Immature natural killer cell (primary cell): ENCODE results near the gene HOXA6. TPM values are rescaled to one million over a fixed set of nuclear protein-coding genes. Genes with fewer than 3 reads are reported as not detected.

ENCODE experiments used
- DNase-seq, 3 donors: peaks; one replicate each; pipeline ENCODE4 v3.0.0; 2022; ENCODE audit warnings: mixed read lengths in 1 of 3
- H3K27ac Mint-ChIP-seq, 6 donors: one replicate each; pipeline ENCODE4 v1.8.0; 2020; ENCODE audit warnings: mixed read lengths in 6 of 6, mild to moderate bottlenecking in 5 of 6, inconsistent platforms in 4 of 6, moderate library complexity in 3 of 6
- H3K27me3 Mint-ChIP-seq, 3 donors: one replicate each; pipeline ENCODE4 v1.8.0; 2020 to 2021; ENCODE audit warnings: low read depth in 3 of 3, mild to moderate bottlenecking in 3 of 3, mixed read lengths in 3 of 3, moderate library complexity in 3 of 3, inconsistent platforms in 1 of 3
- H3K36me3 Mint-ChIP-seq, 3 donors: one replicate each; pipeline ENCODE4 v1.8.0; 2020; ENCODE audit warnings: mixed read lengths in 3 of 3, inconsistent platforms in 2 of 3, mild to moderate bottlenecking in 2 of 3
- H3K4me1 Mint-ChIP-seq, 2 donors: one replicate each; pipeline ENCODE4 v1.8.0; 2020; ENCODE audit warnings: inconsistent platforms in 2 of 2, mild to moderate bottlenecking in 2 of 2, mixed read lengths in 2 of 2, moderate library complexity in 1 of 2
- H3K4me3 Mint-ChIP-seq, 5 donors: one replicate each; pipeline ENCODE4 v1.8.0; 2020; ENCODE audit warnings: mild to moderate bottlenecking in 5 of 5, mixed read lengths in 5 of 5, inconsistent platforms in 3 of 5, moderate library complexity in 3 of 5
- H3K9me3 Mint-ChIP-seq, 6 donors: one replicate each; pipeline ENCODE4 v1.8.0; 2020; ENCODE audit warnings: mild to moderate bottlenecking in 6 of 6, mixed read lengths in 6 of 6, inconsistent platforms in 4 of 6, moderate library complexity in 3 of 6
- polyA plus RNA-seq, 3 donors: library from polyadenylated mRNA; unstranded; fragments of 300-500 nt; fragmentation: Illumina TruSeq; gene quantifications; one replicate each; pipeline ENCODE4 v1.2.3, GENCODE V29; 2021

The HOXA6 gene
- polyA plus RNA-seq, 3 donors from 2014 or later = 0.52 to 3.8 TPM; not detected in 1

GRCh38 chr7:27099453-27100370 is 47.9 kb downstream of the HOXA6 start:
- no peak overlapping the region for H3K4me3 Mint-ChIP-seq
- no peak overlapping the region for H3K27ac Mint-ChIP-seq
- peaks cover 23 to 41% (median 34%) of the 10 kb centered on the region in 3 donors for H3K36me3 Mint-ChIP-seq
- no peak for DNase-seq
- H3K27me3 Mint-ChIP-seq = peaks cover 26 to 32% (median 26%) of the 10 kb centered on the region in 3 donors
- no peaks in the 10 kb centered on the region for H3K9me3 Mint-ChIP-seq
- peaks cover 42 to 58% of the 10 kb centered on the region in 2 donors for H3K4me1 Mint-ChIP-seq

- H3K27me3 Mint-ChIP-seq = peaks cover 25 to 29% (median 26%) of the 10 kb centered on the region in 3 donors
- H3K27ac Mint-ChIP-seq = peak overlapping the region in 1 of 6 donors; percentile 35
- H3K36me3 Mint-ChIP-seq = peaks cover 23 to 39% (median 30%) of the 10 kb centered on the region in 3 donors
- H3K4me1 Mint-ChIP-seq = peaks cover 45 to 64% of the 10 kb centered on the region in 2 donors
- DNase-seq = no peak
- no peaks in the 10 kb centered on the region for H3K9me3 Mint-ChIP-seq
- peak overlapping the region in 4 of 5 donors; percentile 15 to 30 (median 21) for H3K4me3 Mint-ChIP-seq
These were observed 48.8 kb downstream of the HOXA6 start for GRCh38 chr7:27098578-27099451.

GRCh38 chr7:27097686-27098577 is 49.6 kb downstream of the HOXA6 start:
- peak overlapping the region; percentile 88 to 96 (median 91) for H3K4me3 Mint-ChIP-seq
- H3K4me1 Mint-ChIP-seq = peaks cover 44 to 64% of the 10 kb centered on the region in 2 donors
- peaks cover 19 to 24% (median 24%) of the 10 kb centered on the region in 3 donors for H3K27me3 Mint-ChIP-seq
- no peak for DNase-seq
- peaks cover 23 to 35% (median 29%) of the 10 kb centered on the region in 3 donors for H3K36me3 Mint-ChIP-seq
- H3K27ac Mint-ChIP-seq = peak overlapping the region in 2 of 6 donors; percentile 57 to 72
- no peaks in the 10 kb centered on the region for H3K9me3 Mint-ChIP-seq

- peak overlapping the region; percentile 65 to 88 (median 76) for H3K27ac Mint-ChIP-seq
- DNase-seq = peak; percentile 17 to 22 (median 17)
- H3K36me3 Mint-ChIP-seq = peaks cover 23 to 31% (median 29%) of the 10 kb centered on the region in 3 donors
- H3K4me3 Mint-ChIP-seq = peak overlapping the region; percentile 88 to 96 (median 91)
- peaks cover 36 to 55% of the 10 kb centered on the region in 2 donors for H3K4me1 Mint-ChIP-seq
- no peaks in the 10 kb centered on the region for H3K9me3 Mint-ChIP-seq
- peaks cover 12 to 19% (median 17%) of the 10 kb centered on the region in 3 donors for H3K27me3 Mint-ChIP-seq
These were observed 50.6 kb downstream of the HOXA6 start for GRCh38 chr7:27096768-27097514.

- Mint-ChIP-seq H3K4me1 (peaks cover 31 to 48% of the 10 kb centered on the region in 2 donors), H3K27me3 (peaks cover 6 to 19% (median 17%) of the 10 kb centered on the region in 3 donors), H3K4me3 (peak within 1 kb of the TSS; percentile 91 to 97 (median 94)), H3K36me3 (peaks cover 18 to 24% (median 22%) of the 10 kb centered on the region in 3 donors), H3K9me3 (no peaks in the 10 kb centered on the region), H3K27ac (peak within 1 kb of the TSS; percentile 72 to 89 (median 86))
- DNase-seq = peak; percentile 77 to 83 (median 80)
These were observed 51.4 kb downstream of the HOXA6 start, which contains the start of gene HOXA1 for GRCh38 chr7:27095897-27096767. HOXA1 (minus strand) TSS chr7:27096000; CDS start chr7:27095912, 88 bp downstream.

Other genes with a start within 250 kb of the HOXA6 start
- under 1 TPM in 1 of 3 donors, not detected in 2; 0.62 TPM for gene HOXA1, start 51.8 kb downstream of the HOXA6 start, polyA plus RNA-seq
- gene HOXA2, start 45.1 kb downstream of the HOXA6 start, polyA plus RNA-seq = not detected
- 1 to 10 TPM in 1 of 3 donors, under 1 TPM in 1, not detected in 1; 0.51 to 1.2 TPM for gene HOXA4, start 17.0 kb downstream of the HOXA6 start, polyA plus RNA-seq
- 1 to 10 TPM in 1 of 3 donors, under 1 TPM in 2; 0.42 to 1.1 (median 0.73) TPM for gene HOXA5, start 4.1 kb downstream of the HOXA6 start, polyA plus RNA-seq
- gene HOXA3, start 4.8 kb upstream of the HOXA6 start, polyA plus RNA-seq = under 1 TPM in 1 of 3 donors, not detected in 2; 0.13 TPM
- gene HOXA7, start 8.9 kb upstream of the HOXA6 start, polyA plus RNA-seq = 1 to 10 TPM in 2 of 3 donors, not detected in 1; 1.0 to 4.2 TPM
- 1 to 10 TPM; 1.6 to 3.1 (median 1.8) TPM for gene HOXA9, start 17.8 kb upstream of the HOXA6 start, polyA plus RNA-seq
- gene HOXA10, start 26.5 kb upstream of the HOXA6 start, polyA plus RNA-seq = 10 to 100 TPM in 1 of 3 donors, 1 to 10 TPM in 2; 4.2 to 17.3 (median 6.2) TPM
- not detected for gene HOXA11, start 37.5 kb upstream of the HOXA6 start, polyA plus RNA-seq
- not detected for gene HOXA13, start 52.3 kb upstream of the HOXA6 start, polyA plus RNA-seq
- gene EVX1, start 95.0 kb upstream of the HOXA6 start, polyA plus RNA-seq = not detected